Esophagus squamous epithelium (tissue), 4 donors: Measurements from ENCODE around the gene C1QTNF8.

Source experiments
- CTCF ChIP-seq, 6 experiments: fragments of 450-650 bp in 4 of 6; fragments of 200-600 bp in 2 of 6; sonication (generic) in 2 of 6; IDR thresholded peaks; one replicate each; pipeline ENCODE4 v1.5.1; 2016 to 2019; ENCODE audit warnings: antibody characterized with exemption in 6 of 6, mild to moderate bottlenecking in 4 of 6, moderate library complexity in 4 of 6
- POLR2A ChIP-seq, 4 donors: fragments of 450-650 bp; IDR thresholded peaks; one replicate each; pipeline ENCODE4 v1.6.1; 2017; ENCODE audit warnings: antibody characterized with exemption in 4 of 4, mild to moderate bottlenecking in 4 of 4, moderate library complexity in 3 of 4

DNA sequence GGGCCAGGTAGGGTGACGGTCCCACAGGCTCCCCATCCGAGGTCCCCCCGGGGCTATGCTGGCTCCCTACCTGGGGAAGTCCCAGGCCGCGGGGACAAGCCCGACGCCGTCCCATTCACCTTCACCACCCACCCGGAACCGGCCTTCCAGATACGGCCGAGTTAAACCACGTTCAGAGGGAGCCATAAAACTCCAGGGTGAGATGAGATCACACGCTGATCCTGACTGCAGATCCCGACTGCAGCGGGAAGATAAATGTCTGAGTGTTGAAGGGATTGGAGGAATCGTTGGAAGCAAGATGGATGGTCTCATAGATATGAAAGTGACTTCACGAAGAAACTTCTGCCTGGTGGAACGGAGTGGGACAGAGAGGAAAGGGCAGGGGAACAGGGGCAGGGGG is 13.6 kb upstream of the C1QTNF8 start:
- TF ChIP-seq CTCF (IDR thresholded peaks at IDR 0.05) (no peak), POLR2A (IDR thresholded peaks at IDR 0.05) (no peak)
